Measurements from ENCODE around the gene AGER. TPM values are rescaled to one million over a fixed set of nuclear protein-coding genes. Genes with fewer than 3 reads are reported as not detected.

Gene AGER
- total and polyA plus RNA-seq, 9 of the 15 experiments (the other 6 are each of a cell fraction or from before 2014, with no cell fraction given) = 1.2 to 11.5 (median 4.1) TPM

DNA sequence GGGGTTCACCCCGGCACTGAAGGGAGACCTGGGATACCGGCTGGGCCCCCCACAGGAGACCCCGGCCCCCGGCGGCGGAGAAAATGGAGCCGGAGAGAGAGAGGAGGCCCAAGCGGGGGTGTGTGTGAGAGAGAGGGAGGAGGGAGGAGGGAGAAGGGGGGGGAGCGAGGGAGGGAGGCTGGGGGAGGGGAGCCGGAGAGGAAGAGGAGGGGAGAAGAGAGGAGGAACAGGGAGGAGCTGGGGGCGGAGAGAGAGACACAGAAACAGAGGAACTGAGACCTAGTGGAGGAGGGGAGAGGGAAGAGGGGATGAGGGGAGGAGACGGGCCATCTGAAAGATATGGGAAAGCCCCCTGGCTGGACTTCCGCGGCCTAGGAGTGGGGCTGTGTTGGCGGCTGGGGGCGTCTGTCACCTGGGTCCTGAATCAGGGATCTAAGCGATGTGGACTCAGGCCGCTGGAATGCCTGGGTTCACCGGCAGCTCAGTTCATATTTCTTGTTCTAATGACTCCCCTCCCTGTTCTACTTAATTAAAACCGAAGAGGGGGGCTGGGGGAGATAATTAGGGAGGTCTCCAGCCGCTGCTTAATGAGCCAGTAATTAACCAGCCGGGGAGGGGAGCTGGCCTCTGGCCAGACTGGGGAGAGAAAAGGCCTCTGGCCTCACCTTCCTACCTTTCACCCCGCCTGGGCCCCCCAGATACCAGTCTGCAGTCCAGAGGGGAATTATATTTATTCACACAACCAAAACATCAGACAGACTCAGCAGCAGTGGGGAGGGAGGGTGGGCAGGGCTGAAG, 6.2 kb upstream of the AGER start, which contains the start of gene PBX2 (continued):
- TF ChIP-seq, protein P1, sequence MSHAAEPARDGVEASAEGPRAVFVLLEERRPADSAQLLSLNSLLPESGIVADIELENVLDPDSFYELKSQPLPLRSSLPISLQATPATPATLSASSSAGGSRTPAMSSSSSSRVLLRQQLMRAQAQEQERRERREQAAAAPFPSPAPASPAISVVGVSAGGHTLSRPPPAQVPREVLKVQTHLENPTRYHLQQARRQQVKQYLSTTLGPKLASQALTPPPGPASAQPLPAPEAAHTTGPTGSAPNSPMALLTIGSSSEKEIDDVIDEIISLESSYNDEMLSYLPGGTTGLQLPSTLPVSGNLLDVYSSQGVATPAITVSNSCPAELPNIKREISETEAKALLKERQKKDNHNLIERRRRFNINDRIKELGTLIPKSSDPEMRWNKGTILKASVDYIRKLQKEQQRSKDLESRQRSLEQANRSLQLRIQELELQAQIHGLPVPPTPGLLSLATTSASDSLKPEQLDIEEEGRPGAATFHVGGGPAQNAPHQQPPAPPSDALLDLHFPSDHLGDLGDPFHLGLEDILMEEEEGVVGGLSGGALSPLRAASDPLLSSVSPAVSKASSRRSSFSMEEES (CRISPR knock-in tag; IDR thresholded peaks at IDR 0.05) = no peak
- peak; percentile 36; the same call in 1 of the 2 replicates for TF ChIP-seq TEAD4 (IDR thresholded peaks at IDR 0.05; ENCODE audit: low read length)
- no peak for TF ChIP-seq TEAD4 (CRISPR knock-in tag; IDR thresholded peaks at IDR 0.05; ENCODE audit: borderline replicate concordance)
- peak; percentile 42; the same call in 1 of the 2 replicates for TF ChIP-seq POLR2AphosphoS5 (IDR thresholded peaks at IDR 0.05; ENCODE audit: control insufficient read depth, insufficient read depth, low read depth, low read length)
- TF ChIP-seq, protein P2, sequence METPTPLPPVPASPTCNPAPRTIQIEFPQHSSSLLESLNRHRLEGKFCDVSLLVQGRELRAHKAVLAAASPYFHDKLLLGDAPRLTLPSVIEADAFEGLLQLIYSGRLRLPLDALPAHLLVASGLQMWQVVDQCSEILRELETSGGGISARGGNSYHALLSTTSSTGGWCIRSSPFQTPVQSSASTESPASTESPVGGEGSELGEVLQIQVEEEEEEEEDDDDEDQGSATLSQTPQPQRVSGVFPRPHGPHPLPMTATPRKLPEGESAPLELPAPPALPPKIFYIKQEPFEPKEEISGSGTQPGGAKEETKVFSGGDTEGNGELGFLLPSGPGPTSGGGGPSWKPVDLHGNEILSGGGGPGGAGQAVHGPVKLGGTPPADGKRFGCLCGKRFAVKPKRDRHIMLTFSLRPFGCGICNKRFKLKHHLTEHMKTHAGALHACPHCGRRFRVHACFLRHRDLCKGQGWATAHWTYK (CRISPR knock-in tag; IDR thresholded peaks at IDR 0.05) = 0 out of 2 replicates have a peak, but pooled peaks have one; percentile 63
- TF ChIP-seq, protein P3, sequence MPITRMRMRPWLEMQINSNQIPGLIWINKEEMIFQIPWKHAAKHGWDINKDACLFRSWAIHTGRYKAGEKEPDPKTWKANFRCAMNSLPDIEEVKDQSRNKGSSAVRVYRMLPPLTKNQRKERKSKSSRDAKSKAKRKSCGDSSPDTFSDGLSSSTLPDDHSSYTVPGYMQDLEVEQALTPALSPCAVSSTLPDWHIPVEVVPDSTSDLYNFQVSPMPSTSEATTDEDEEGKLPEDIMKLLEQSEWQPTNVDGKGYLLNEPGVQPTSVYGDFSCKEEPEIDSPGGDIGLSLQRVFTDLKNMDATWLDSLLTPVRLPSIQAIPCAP (CRISPR knock-in tag; IDR thresholded peaks at IDR 0.05; ENCODE audit: borderline replicate concordance) = no peak
- TF ChIP-seq ELF4 (CRISPR knock-in tag; IDR thresholded peaks at IDR 0.05) = peak; percentile 97
- TF ChIP-seq NCOA1 (IDR thresholded peaks at IDR 0.05; ENCODE audit: low read depth) = peak; percentile 61
- TF ChIP-seq ZNF551 (CRISPR knock-in tag; IDR thresholded peaks at IDR 0.05) = no peak
- TF ChIP-seq FOXA1 (IDR thresholded peaks at IDR 0.05; ENCODE audit: borderline replicate concordance) = no peak
- no peak for TF ChIP-seq SNRNP70 (optimal IDR thresholded peaks at IDR 0.05; ENCODE audit: low read depth, low read length)
- peak; percentile 64 for TF ChIP-seq NCOR1 (IDR thresholded peaks at IDR 0.05)
- TF ChIP-seq POLR2B (IDR thresholded peaks at IDR 0.05; ENCODE audit: low read depth, partially characterized antibody) = peak; percentile 84
- no peak for TF ChIP-seq DDX20 (tag; IDR thresholded peaks at IDR 0.05; ENCODE audit: low read depth)
- TF ChIP-seq KDM2B (CRISPR knock-in tag; IDR thresholded peaks at IDR 0.05) = no peak
- no peak; the same call in 1 of the 2 replicates for TF ChIP-seq RNF2 (IDR thresholded peaks at IDR 0.05)
- TF ChIP-seq BACH1 (tag; IDR thresholded peaks at IDR 0.05) = no peak
- no peak for TF ChIP-seq HCFC1 (IDR thresholded peaks at IDR 0.05; ENCODE audit: low read depth, low read length)
- peak; percentile 87; the same call in 1 of the 2 replicates for TF ChIP-seq HLTF (IDR thresholded peaks at IDR 0.05)
- no peak for TF ChIP-seq CSDE1 (IDR thresholded peaks at IDR 0.05)
- no peak for TF ChIP-seq ZNF23 (CRISPR knock-in tag; IDR thresholded peaks at IDR 0.05)
- no peak for TF ChIP-seq HDAC6 (IDR thresholded peaks at IDR 0.05; ENCODE audit: low read depth, low read length)
- no peak for TF ChIP-seq PRPF4 (IDR thresholded peaks at IDR 0.05; ENCODE audit: insufficient read depth, low read depth, low read length, poor library complexity, severe bottlenecking)
- TF ChIP-seq, protein P4, sequence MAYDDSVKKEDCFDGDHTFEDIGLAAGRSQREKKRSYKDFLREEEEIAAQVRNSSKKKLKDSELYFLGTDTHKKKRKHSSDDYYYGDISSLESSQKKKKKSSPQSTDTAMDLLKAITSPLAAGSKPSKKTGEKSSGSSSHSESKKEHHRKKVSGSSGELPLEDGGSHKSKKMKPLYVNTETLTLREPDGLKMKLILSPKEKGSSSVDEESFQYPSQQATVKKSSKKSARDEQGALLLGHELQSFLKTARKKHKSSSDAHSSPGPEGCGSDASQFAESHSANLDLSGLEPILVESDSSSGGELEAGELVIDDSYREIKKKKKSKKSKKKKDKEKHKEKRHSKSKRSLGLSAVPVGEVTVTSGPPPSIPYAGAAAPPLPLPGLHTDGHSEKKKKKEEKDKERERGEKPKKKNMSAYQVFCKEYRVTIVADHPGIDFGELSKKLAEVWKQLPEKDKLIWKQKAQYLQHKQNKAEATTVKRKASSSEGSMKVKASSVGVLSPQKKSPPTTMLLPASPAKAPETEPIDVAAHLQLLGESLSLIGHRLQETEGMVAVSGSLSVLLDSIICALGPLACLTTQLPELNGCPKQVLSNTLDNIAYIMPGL (CRISPR knock-in tag; IDR thresholded peaks at IDR 0.05) = no peak
- TF ChIP-seq CAMTA2 (CRISPR knock-in tag; conservative IDR thresholded peaks at IDR 0.05) = 0 out of 2 replicates have a peak, but pooled peaks have one; percentile 64
